ENCODE measurements around the gene MS4A13. TPM values are rescaled to one million over a fixed set of nuclear protein-coding genes. Genes with fewer than 3 reads are reported as not detected.

Gene MS4A13
- total and polyA plus RNA-seq, 3 donors from 2014 or later = 0.55 to 7.0 TPM; not detected in 1

GRCh38 chr11:60561254-60561653, 46.1 kb downstream of the MS4A13 start:
- intact Hi-C loops (cut with DNase I; ENCODE audit: low total_unique reads) = no loop called here
- Histone ChIP-seq H3K27ac (no peak overlapping the region), H3K27me3 (no peaks in the 10 kb centered on the region), H3K36me3 (ENCODE audit: low read depth, missing control alignments) (no peaks in the 10 kb centered on the region), H3K4me1 (no peaks in the 10 kb centered on the region), H3K4me3 (no peak overlapping the region), H3K9me3 (no peaks in the 10 kb centered on the region)
- DNase-seq = no peak
- TF ChIP-seq CTCF (IDR thresholded peaks at IDR 0.05) = no peak
- TF ChIP-seq POLR2A (IDR thresholded peaks at IDR 0.05) = no peak
- 42 to 46% methylated on average over 2 of the region's 2 CpGs for WGBS, 2 donors

- WGBS, 2 donors = 64 to 69% methylated on average over 8 of the region's 8 CpGs
- no peak for DNase-seq
- Histone ChIP-seq H3K27me3 (no peaks in the 10 kb centered on the region), H3K9me3 (no peaks in the 10 kb centered on the region), H3K27ac (no peak overlapping the region), H3K4me3 (no peak overlapping the region), H3K4me1 (no peaks in the 10 kb centered on the region), H3K36me3 (ENCODE audit: low read depth, missing control alignments) (no peaks in the 10 kb centered on the region)
- no peak for TF ChIP-seq CTCF (IDR thresholded peaks at IDR 0.05)
- TF ChIP-seq POLR2A (IDR thresholded peaks at IDR 0.05) = no peak
- intact Hi-C loops (cut with DNase I; ENCODE audit: low total_unique reads) = no loop called here
These were observed 48.5 kb downstream of the MS4A13 start for GRCh38 chr11:60563553-60564235.

DNA sequence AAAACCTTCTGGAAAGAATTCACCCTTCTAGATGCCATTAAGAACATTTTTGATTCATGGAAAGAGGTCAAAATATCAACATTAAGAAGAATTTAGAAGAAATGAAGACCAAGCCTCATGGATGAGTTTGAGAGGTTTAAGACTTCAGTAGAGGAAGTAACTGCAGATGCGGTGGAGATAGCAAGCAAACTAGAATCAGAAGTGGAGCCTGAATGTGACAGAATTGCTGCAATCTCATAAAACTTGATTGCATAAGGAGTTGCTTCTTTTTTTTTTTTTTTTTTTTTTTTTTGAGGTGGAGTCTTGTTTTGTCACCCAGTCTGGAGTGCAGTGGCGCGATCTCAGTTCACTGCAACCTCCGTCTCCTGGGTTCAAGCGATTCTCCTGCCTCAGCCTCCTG, 51.6 kb downstream of the MS4A13 start:
- TF ChIP-seq POLR2A (IDR thresholded peaks at IDR 0.05) (no peak), CTCF (IDR thresholded peaks at IDR 0.05) (no peak)
- intact Hi-C loops (cut with DNase I; ENCODE audit: low total_unique reads) = no loop called here
- H3K4me3 ChIP-seq = no peak overlapping the region

GRCh38 chr11:60570970-60571369, 55.8 kb downstream of the MS4A13 start:
- Histone ChIP-seq H3K9me3 (no peaks in the 10 kb centered on the region), H3K27ac (no peak overlapping the region), H3K4me1 (no peaks in the 10 kb centered on the region), H3K4me3 (no peak overlapping the region), H3K27me3 (no peaks in the 10 kb centered on the region), H3K36me3 (ENCODE audit: low read depth, missing control alignments) (no peaks in the 10 kb centered on the region)
- 77 to 86% methylated on average over 1 of the region's 1 CpG for WGBS, 2 donors
- no peak for DNase-seq
- intact Hi-C loops (cut with DNase I; ENCODE audit: low total_unique reads) = no loop called here
- no peak for TF ChIP-seq POLR2A (IDR thresholded peaks at IDR 0.05)
- TF ChIP-seq CTCF (IDR thresholded peaks at IDR 0.05) = no peak

More for the DNA sequence above, 51.6 kb downstream of the MS4A13 start:
- Histone ChIP-seq H3K27me3 (no peaks in the 10 kb centered on the region), H3K36me3 (ENCODE audit: low read depth, missing control alignments) (no peaks in the 10 kb centered on the region), H3K4me1 (no peaks in the 10 kb centered on the region), H3K27ac (no peak overlapping the region), H3K9me3 (no peaks in the 10 kb centered on the region)
- no peak for DNase-seq
- WGBS, 2 donors = 71 to 86% methylated on average over 5 of the region's 5 CpGs

GRCh38 chr11:60589611-60590010, 74.4 kb downstream of the MS4A13 start:
- H3K27ac ChIP-seq = no peak overlapping the region
- H3K9me3 ChIP-seq = no peaks in the 10 kb centered on the region
- TF ChIP-seq POLR2A (IDR thresholded peaks at IDR 0.05) (no peak), CTCF (IDR thresholded peaks at IDR 0.05) (no peak)
- intact Hi-C loops (cut with DNase I; ENCODE audit: low total_unique reads) = no loop called here
- H3K4me1 ChIP-seq = no peaks in the 10 kb centered on the region
- WGBS, 2 donors = 72 to 78% methylated on average over 2 of the region's 2 CpGs
- no peaks in the 10 kb centered on the region for H3K27me3 ChIP-seq
- H3K4me3 ChIP-seq = no peak overlapping the region
- no peak for DNase-seq
- H3K36me3 ChIP-seq (ENCODE audit: low read depth, missing control alignments) = no peaks in the 10 kb centered on the region

Measured in testis (tissue), 3 donors.